Fibroblast of lung (primary cell): ENCODE measurements around the gene SYT3. TPM values are rescaled to one million over a fixed set of nuclear protein-coding genes. Genes with fewer than 3 reads are reported as not detected.
"Not testable (repeated sequence)": the region's sequence is repeated elsewhere in the genome, so short reads cannot be mapped to it uniquely, and the experiment has no call there.

ENCODE experiments used
- DNase-seq, 2 donors: peaks; one replicate each; pipeline versions ENCODE4 v3.0.0 to v3.0.0-alpha.2; 2010; ENCODE audit warnings: low read depth in 2 of 2
- H2AFZ ChIP-seq: 2 replicates; pipeline ENCODE4 v1.5.1; 2012; ENCODE audit warnings: low read length, control low read depth, inconsistent platforms
- H3K27ac ChIP-seq: 2 replicates; pipeline ENCODE4 v1.5.1; 2011; ENCODE audit warnings: low read length, control low read depth; ENCODE audit not compliant: insufficient read depth
- H3K27me3 ChIP-seq: 2 replicates; pipeline ENCODE4 v1.5.1; 2011; ENCODE audit warnings: mild to moderate bottlenecking, low read length; ENCODE audit not compliant: control insufficient read depth, insufficient read depth
- H3K36me3 ChIP-seq: 2 replicates; pipeline ENCODE4 v1.5.1; 2011; ENCODE audit warnings: low read length; ENCODE audit not compliant: control insufficient read depth, insufficient read depth
- H3K4me1 ChIP-seq: 2 replicates; pipeline ENCODE4 v1.5.1; 2011; ENCODE audit warnings: low read length; ENCODE audit not compliant: control insufficient read depth, insufficient read depth; ENCODE audit errors: extremely low read depth
- H3K4me2 ChIP-seq: 2 replicates; pipeline ENCODE4 v1.5.1; 2011; ENCODE audit warnings: low read length, control low read depth; ENCODE audit not compliant: insufficient read depth; ENCODE audit errors: extremely low read depth
- H3K4me3 ChIP-seq, 4 experiments: fragments of 200-600 bp in 1 of 4; sonication (generic) in 1 of 4; replicated peaks in 1 of 4; 2 replicates each; pipeline ENCODE4 v1.5.1; 2011 to 2016; ENCODE audit warnings: low read length in 4 of 4, low read depth in 3 of 4, mild to moderate bottlenecking in 3 of 4, control low read depth in 2 of 4, inconsistent platforms in 1 of 4, mixed read lengths in 1 of 4; ENCODE audit not compliant: insufficient read depth in 1 of 4; ENCODE audit errors: control extremely low read depth in 1 of 4
- H3K79me2 ChIP-seq: 2 replicates; pipeline ENCODE4 v1.5.1; 2012; ENCODE audit warnings: mild to moderate bottlenecking, low read length, inconsistent platforms; ENCODE audit not compliant: control insufficient read depth, insufficient read depth
- H3K9ac ChIP-seq: 2 replicates; pipeline ENCODE4 v1.5.1; 2011; ENCODE audit warnings: mild to moderate bottlenecking, low read length, control low read depth; ENCODE audit not compliant: insufficient read depth
- H3K9me3 ChIP-seq: 2 replicates; pipeline ENCODE4 v1.5.1; 2012; ENCODE audit warnings: low read depth, low read length; ENCODE audit not compliant: control insufficient read depth, insufficient read depth
- H4K20me1 ChIP-seq: 2 replicates; pipeline ENCODE4 v1.5.1; 2011; ENCODE audit warnings: low read length; ENCODE audit not compliant: control insufficient read depth, insufficient read depth; ENCODE audit errors: extremely low read depth
- CTCF ChIP-seq, 2 donors: IDR thresholded peaks in 1 of 2; conservative IDR thresholded peaks in 1 of 2; 1 replicate in 1 of 2; 2 replicates in 1 of 2; pipeline ENCODE4 v1.5.1; 2011 to 2012; ENCODE audit warnings: low read length in 2 of 2, control low read depth in 1 of 2, inconsistent platforms in 1 of 2, low read depth in 1 of 2, mild to moderate bottlenecking in 1 of 2
- EZH2 ChIP-seq: IDR thresholded peaks from 2 replicates; pipeline ENCODE4 v1.5.1; 2012; ENCODE audit warnings: low read length, control low read depth, mild to moderate bottlenecking; ENCODE audit errors: missing control alignments
- polyA plus RNA-seq, 2 donors: library from polyadenylated mRNA; depleted of rRNA in 1 of 2; stranded (reverse) in 1 of 2; unstranded in 1 of 2; fragments of >200 nt; gene quantifications; 2 replicates each; pipeline ENCODE4 v1.2.1, GENCODE V29; 2011 to 2012; ENCODE audit warnings: missing spikeins in 1 of 2
- total RNA-seq: library from RNA; depleted of rRNA; stranded (reverse); fragments of >200 nt; gene quantifications from 2 replicates; pipeline ENCODE4 v1.2.1, GENCODE V29; 2014

Gene SYT3
- total and polyA plus RNA-seq, 2 donors (not counting 1 experiment from before 2014, with no cell fraction given) = not detected

GRCh38 chr19:50626011-50626410 is 13.7 kb downstream of the SYT3 start:
- Histone ChIP-seq H3K79me2 (no peaks in the 10 kb centered on the region), H4K20me1 (no peaks in the 10 kb centered on the region), H3K27ac (no peak overlapping the region), H3K36me3 (no peaks in the 10 kb centered on the region), H2AFZ (no peak overlapping the region), H3K9ac (no peak overlapping the region), H3K4me1 (no peaks in the 10 kb centered on the region), H3K4me3 (no peak overlapping the region), H3K27me3 (no peaks in the 10 kb centered on the region), H3K9me3 (no peaks in the 10 kb centered on the region), H3K4me2 (no peak overlapping the region)
- no peak for DNase-seq
- TF ChIP-seq EZH2 (no peak), CTCF (conservative IDR thresholded peaks at IDR 0.05 in 1 of 2, IDR thresholded peaks at IDR 0.05 in 1 of 2; ENCODE audit: low read depth in 1 of 2, low read length in 2 of 2) (no peak)

- DNase-seq = no peak
- TF ChIP-seq CTCF (conservative IDR thresholded peaks at IDR 0.05 in 1 of 2, IDR thresholded peaks at IDR 0.05 in 1 of 2; ENCODE audit: low read depth in 1 of 2, low read length in 2 of 2) (no peak), EZH2 (no peak)
- H3K79me2 ChIP-seq = no peaks in the 10 kb centered on the region
- H3K27me3 ChIP-seq = no peaks in the 10 kb centered on the region
- no peaks in the 10 kb centered on the region for H4K20me1 ChIP-seq
- H2AFZ ChIP-seq = no peak overlapping the region
- H3K4me2 ChIP-seq = no peak overlapping the region
- H3K4me3 ChIP-seq = no peak overlapping the region
- H3K27ac ChIP-seq = no peak overlapping the region
- no peaks in the 10 kb centered on the region for H3K4me1 ChIP-seq
- H3K36me3 ChIP-seq = no peaks in the 10 kb centered on the region
- H3K9ac ChIP-seq = no peak overlapping the region
- H3K9me3 ChIP-seq = no peaks in the 10 kb centered on the region
Observed at GRCh38 chr19:50624949-50625600, 14.6 kb downstream of the SYT3 start.

- not testable (repeated sequence) for DNase-seq, H2AFZ ChIP-seq, H3K36me3 ChIP-seq, H3K27ac ChIP-seq, H3K4me3 ChIP-seq, H3K79me2 ChIP-seq, H3K9ac ChIP-seq, H3K4me2 ChIP-seq, H3K4me1 ChIP-seq, H4K20me1 ChIP-seq, H3K27me3 ChIP-seq, H3K9me3 ChIP-seq
Observed at GRCh38 chr19:50620394-50620906, 19.2 kb downstream of the SYT3 start.

- not testable (repeated sequence) for H3K9me3 ChIP-seq, H3K27me3 ChIP-seq, H3K27ac ChIP-seq, H4K20me1 ChIP-seq, H2AFZ ChIP-seq, H3K36me3 ChIP-seq, DNase-seq, H3K9ac ChIP-seq, H3K79me2 ChIP-seq, H3K4me2 ChIP-seq, H3K4me3 ChIP-seq, H3K4me1 ChIP-seq
Observed at GRCh38 chr19:50619184-50619583, 20.5 kb downstream of the SYT3 start.

GRCh38 chr19:50618379-50618778 is 21.3 kb downstream of the SYT3 start:
- H3K36me3 ChIP-seq, H3K4me2 ChIP-seq, DNase-seq, H4K20me1 ChIP-seq, H3K9me3 ChIP-seq, H3K4me1 ChIP-seq, H2AFZ ChIP-seq, H3K9ac ChIP-seq, H3K27ac ChIP-seq, H3K79me2 ChIP-seq, H3K27me3 ChIP-seq, H3K4me3 ChIP-seq: not testable (repeated sequence)
